ENCODE data around the gene TLR3. TPM values are rescaled to one million over a fixed set of nuclear protein-coding genes. Genes with fewer than 3 reads are reported as not detected.

Gene TLR3
- total RNA-seq, 1 experiment from 2014 or later: 9.7 TPM

DNA sequence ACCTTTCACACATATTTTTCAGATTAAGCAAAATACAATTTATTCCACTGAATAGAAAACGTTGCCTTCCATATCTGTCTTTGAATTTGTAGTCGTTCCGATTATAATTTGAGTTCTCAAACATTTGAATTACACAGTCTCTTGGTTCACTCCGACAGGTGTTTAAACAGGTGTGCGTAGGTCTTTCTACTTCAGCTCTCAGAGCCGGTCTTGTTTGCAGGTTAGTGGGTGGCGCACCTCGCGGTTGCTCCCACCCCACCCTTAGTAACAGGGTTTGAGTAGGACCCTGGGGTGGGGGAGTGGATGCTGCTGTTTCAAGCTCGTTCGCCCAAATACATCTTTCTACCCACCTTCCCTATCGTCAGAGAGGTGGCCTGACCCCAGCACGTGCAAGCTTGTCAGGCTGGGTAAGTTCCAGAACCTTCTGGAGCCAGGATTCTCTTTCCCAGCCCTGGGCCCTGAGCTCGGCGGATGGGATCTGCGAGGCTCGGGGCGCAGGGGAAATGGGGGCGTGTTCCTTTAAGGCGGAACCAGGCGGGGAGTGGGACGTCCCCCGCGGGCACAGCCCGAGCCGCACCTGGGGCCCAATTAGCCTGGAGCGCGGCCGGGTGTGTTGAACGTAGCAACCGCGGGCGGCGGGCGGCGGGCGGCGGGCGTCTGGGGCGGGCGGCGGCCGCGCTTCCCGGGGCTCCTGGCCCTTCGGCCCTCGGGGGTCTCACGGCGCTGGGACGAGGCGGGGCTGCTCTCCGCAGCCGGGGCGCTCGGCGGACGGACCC lies 35.3 kb downstream of the TLR3 start, which contains the start of gene FAM149A:
Gene FAM149A (plus strand): TSS at position 591 of the 776 bp plus-strand sequence.
- no peak within 1 kb of the TSS for H3K4me2 ChIP-seq (ENCODE audit: low read depth, low read length, poor library complexity, severe bottlenecking)
- no peak within 1 kb of the TSS for H2AFZ ChIP-seq (ENCODE audit: low read length)
- H3K27me3 ChIP-seq (ENCODE audit: low read length): no peaks in the 10 kb centered on the region
- H3K9me3 ChIP-seq (ENCODE audit: low read length): no peaks in the 10 kb centered on the region
- no peak within 1 kb of the TSS for H3K4me3 ChIP-seq (ENCODE audit: low read length)
- H3K9me2 ChIP-seq (replicated peaks; ENCODE audit: insufficient read depth, low read length): no peaks in the 10 kb centered on the region
- DNase-seq: no peak
- H3K4me1 ChIP-seq (ENCODE audit: low read length): no peaks in the 10 kb centered on the region
- H3K36me3 ChIP-seq (ENCODE audit: insufficient read depth, low read length): no peaks in the 10 kb centered on the region
- no peak within 1 kb of the TSS for H3K27ac ChIP-seq (ENCODE audit: low read length)
- H4K20me1 ChIP-seq (ENCODE audit: insufficient read depth, low read depth, low read length): no peaks in the 10 kb centered on the region
- no peaks in the 10 kb centered on the region for H3K79me2 ChIP-seq (ENCODE audit: low read length)
- no peak within 1 kb of the TSS for H3K9ac ChIP-seq (ENCODE audit: low read length)

- no peak overlapping the region for H3K9ac ChIP-seq (ENCODE audit: low read length)
- H3K79me2 ChIP-seq (ENCODE audit: low read length): no peaks in the 10 kb centered on the region
- no peak overlapping the region for H3K4me2 ChIP-seq (ENCODE audit: low read depth, low read length, poor library complexity, severe bottlenecking)
- H3K36me3 ChIP-seq (ENCODE audit: insufficient read depth, low read length): no peaks in the 10 kb centered on the region
- H4K20me1 ChIP-seq (ENCODE audit: insufficient read depth, low read depth, low read length): no peaks in the 10 kb centered on the region
- no peak for DNase-seq
- H3K27me3 ChIP-seq (ENCODE audit: low read length): no peaks in the 10 kb centered on the region
- no peak overlapping the region for H3K27ac ChIP-seq (ENCODE audit: low read length)
- no peaks in the 10 kb centered on the region for H3K9me2 ChIP-seq (replicated peaks; ENCODE audit: insufficient read depth, low read length)
- H2AFZ ChIP-seq (ENCODE audit: low read length): no peak overlapping the region
- no peak overlapping the region for H3K4me3 ChIP-seq (ENCODE audit: low read length)
- H3K4me1 ChIP-seq (ENCODE audit: low read length): no peaks in the 10 kb centered on the region
- no peaks in the 10 kb centered on the region for H3K9me3 ChIP-seq (ENCODE audit: low read length)
Measured at GRCh38 chr4:186104890-186105646, 36.1 kb downstream of the TLR3 start.

DNA sequence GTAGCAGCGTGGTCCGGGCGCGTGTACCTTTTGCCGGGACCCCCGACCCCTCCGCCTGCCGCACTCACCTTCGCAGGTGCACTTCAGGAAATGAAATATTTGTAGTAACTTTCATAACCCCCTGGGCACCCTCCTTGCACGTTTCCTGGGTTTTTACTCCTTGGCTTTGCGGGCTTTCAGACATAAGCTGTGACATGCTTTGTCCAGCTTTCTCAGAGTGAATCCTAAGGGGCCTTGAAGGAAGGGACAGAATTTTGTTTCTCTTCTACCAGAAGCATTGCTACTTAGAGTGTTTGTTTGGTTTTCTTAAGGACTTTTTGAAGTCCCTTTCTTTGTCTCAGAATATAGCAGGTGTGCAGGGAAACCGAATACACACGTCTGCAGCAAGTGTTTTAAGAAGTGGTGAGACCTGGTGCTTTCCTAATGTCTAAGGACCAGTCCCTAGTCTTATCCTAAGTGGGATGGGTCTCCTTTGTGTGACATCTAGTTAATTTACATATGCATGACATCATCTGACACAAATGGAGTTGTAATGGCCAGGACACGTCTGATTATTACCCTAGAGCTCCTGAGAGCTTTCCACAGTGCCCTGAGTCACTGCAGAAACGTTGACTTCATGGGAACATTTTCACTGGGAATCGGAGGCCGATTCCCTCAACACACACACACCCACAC lies 36.8 kb downstream of the TLR3 start:
- no peak overlapping the region for H3K4me2 ChIP-seq (ENCODE audit: low read depth, low read length, poor library complexity, severe bottlenecking)
- no peak overlapping the region for H3K4me3 ChIP-seq (ENCODE audit: low read length)
- no peak overlapping the region for H3K27ac ChIP-seq (ENCODE audit: low read length)
- no peak for DNase-seq
- H3K4me1 ChIP-seq (ENCODE audit: low read length): no peaks in the 10 kb centered on the region
- no peak overlapping the region for H2AFZ ChIP-seq (ENCODE audit: low read length)
- H3K79me2 ChIP-seq (ENCODE audit: low read length): no peaks in the 10 kb centered on the region
- H3K9me2 ChIP-seq (replicated peaks; ENCODE audit: insufficient read depth, low read length): no peaks in the 10 kb centered on the region
- no peaks in the 10 kb centered on the region for H3K9me3 ChIP-seq (ENCODE audit: low read length)
- H4K20me1 ChIP-seq (ENCODE audit: insufficient read depth, low read depth, low read length): no peaks in the 10 kb centered on the region
- no peak overlapping the region for H3K9ac ChIP-seq (ENCODE audit: low read length)
- H3K36me3 ChIP-seq (ENCODE audit: insufficient read depth, low read length): no peaks in the 10 kb centered on the region
- H3K27me3 ChIP-seq (ENCODE audit: low read length): no peaks in the 10 kb centered on the region

- Histone ChIP-seq H3K4me1 (ENCODE audit: low read length) (no peaks in the 10 kb centered on the region), H3K4me3 (ENCODE audit: low read length) (no peak overlapping the region), H4K20me1 (ENCODE audit: insufficient read depth, low read depth, low read length) (no peaks in the 10 kb centered on the region), H3K79me2 (ENCODE audit: low read length) (no peaks in the 10 kb centered on the region), H3K27me3 (ENCODE audit: low read length) (no peaks in the 10 kb centered on the region), H3K4me2 (ENCODE audit: low read depth, low read length, poor library complexity, severe bottlenecking) (no peak overlapping the region), H3K9ac (ENCODE audit: low read length) (no peak overlapping the region), H3K9me2 (replicated peaks; ENCODE audit: insufficient read depth, low read length) (no peaks in the 10 kb centered on the region), H3K9me3 (ENCODE audit: low read length) (no peaks in the 10 kb centered on the region), H2AFZ (ENCODE audit: low read length) (no peak overlapping the region), H3K36me3 (ENCODE audit: insufficient read depth, low read length) (no peaks in the 10 kb centered on the region), H3K27ac (ENCODE audit: low read length) (no peak overlapping the region)
- no peak for DNase-seq
Measured at GRCh38 chr4:186107947-186108346, 39.0 kb downstream of the TLR3 start.

DNA sequence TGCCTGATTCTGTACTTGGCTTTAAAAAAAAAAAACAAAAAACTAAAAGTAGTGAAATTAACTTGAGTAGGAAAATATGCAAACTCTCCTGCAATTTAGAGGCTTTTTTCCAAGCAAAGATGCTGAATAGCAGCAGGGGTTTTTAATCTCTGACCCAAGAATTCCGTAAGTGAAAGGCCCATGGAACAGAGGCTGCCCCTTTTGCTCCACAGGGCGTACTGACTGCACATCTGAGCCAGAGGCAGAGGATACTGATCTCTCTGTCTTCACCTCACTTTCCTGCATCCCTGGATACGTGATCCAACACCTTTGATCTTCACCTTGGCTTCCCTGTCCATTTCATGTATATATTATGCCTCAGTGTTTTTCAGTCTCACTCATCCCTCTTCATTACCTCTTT lies 39.4 kb downstream of the TLR3 start:
- H3K36me3 ChIP-seq (ENCODE audit: insufficient read depth, low read length): no peaks in the 10 kb centered on the region

GRCh38 chr4:186109245-186109644 lies 40.3 kb downstream of the TLR3 start:
- Histone ChIP-seq H3K27ac (ENCODE audit: low read length) (no peak overlapping the region), H3K36me3 (ENCODE audit: insufficient read depth, low read length) (no peaks in the 10 kb centered on the region), H3K4me1 (ENCODE audit: low read length) (no peaks in the 10 kb centered on the region), H3K4me3 (ENCODE audit: low read length) (no peak overlapping the region), H2AFZ (ENCODE audit: low read length) (no peak overlapping the region), H3K4me2 (ENCODE audit: low read depth, low read length, poor library complexity, severe bottlenecking) (no peak overlapping the region), H3K9me2 (replicated peaks; ENCODE audit: insufficient read depth, low read length) (no peaks in the 10 kb centered on the region), H4K20me1 (ENCODE audit: insufficient read depth, low read depth, low read length) (no peaks in the 10 kb centered on the region), H3K9ac (ENCODE audit: low read length) (no peak overlapping the region), H3K79me2 (ENCODE audit: low read length) (no peaks in the 10 kb centered on the region), H3K27me3 (ENCODE audit: low read length) (no peaks in the 10 kb centered on the region), H3K9me3 (ENCODE audit: low read length) (no peaks in the 10 kb centered on the region)
- DNase-seq: no peak

More for the DNA sequence above, 39.4 kb downstream of the TLR3 start:
- no peaks in the 10 kb centered on the region for H3K9me2 ChIP-seq (replicated peaks; ENCODE audit: insufficient read depth, low read length)
- no peaks in the 10 kb centered on the region for H3K27me3 ChIP-seq (ENCODE audit: low read length)
- H3K9me3 ChIP-seq (ENCODE audit: low read length): no peaks in the 10 kb centered on the region
- H3K4me2 ChIP-seq (ENCODE audit: low read depth, low read length, poor library complexity, severe bottlenecking): no peak overlapping the region
- H3K9ac ChIP-seq (ENCODE audit: low read length): no peak overlapping the region
- no peak overlapping the region for H3K4me3 ChIP-seq (ENCODE audit: low read length)
- H2AFZ ChIP-seq (ENCODE audit: low read length): no peak overlapping the region
- no peaks in the 10 kb centered on the region for H3K79me2 ChIP-seq (ENCODE audit: low read length)
- H4K20me1 ChIP-seq (ENCODE audit: insufficient read depth, low read depth, low read length): no peaks in the 10 kb centered on the region
- DNase-seq: no peak
- no peak overlapping the region for H3K27ac ChIP-seq (ENCODE audit: low read length)
- no peaks in the 10 kb centered on the region for H3K4me1 ChIP-seq (ENCODE audit: low read length)

DNA sequence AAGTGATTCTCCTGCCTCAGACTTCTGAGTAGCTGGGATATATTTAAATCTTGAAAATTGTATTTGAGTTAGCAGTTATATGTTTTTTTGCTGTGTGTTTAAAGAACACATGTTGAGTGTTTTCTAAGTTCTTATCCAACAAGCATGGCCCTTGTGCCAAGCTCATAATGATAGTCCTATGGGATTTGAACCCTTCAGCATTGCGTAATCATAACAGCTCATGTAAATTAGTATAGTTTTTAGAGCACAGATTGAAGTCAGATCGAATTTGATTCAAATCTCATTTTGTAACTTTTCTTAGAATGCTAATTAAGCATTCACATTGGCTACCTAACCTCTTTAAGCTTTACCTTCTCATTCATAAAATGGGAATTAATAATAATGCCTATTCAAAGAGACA lies 47.7 kb downstream of the TLR3 start:
- no peak overlapping the region for H3K4me3 ChIP-seq (ENCODE audit: low read length)
- H3K79me2 ChIP-seq (ENCODE audit: low read length): no peaks in the 10 kb centered on the region
- no peaks in the 10 kb centered on the region for H3K9me3 ChIP-seq (ENCODE audit: low read length)
- H3K9me2 ChIP-seq (replicated peaks; ENCODE audit: insufficient read depth, low read length): no peaks in the 10 kb centered on the region
- H3K36me3 ChIP-seq (ENCODE audit: insufficient read depth, low read length): no peaks in the 10 kb centered on the region
- H2AFZ ChIP-seq (ENCODE audit: low read length): no peak overlapping the region
- H4K20me1 ChIP-seq (ENCODE audit: insufficient read depth, low read depth, low read length): no peaks in the 10 kb centered on the region
- H3K9ac ChIP-seq (ENCODE audit: low read length): no peak overlapping the region
- no peak for DNase-seq
- H3K4me2 ChIP-seq (ENCODE audit: low read depth, low read length, poor library complexity, severe bottlenecking): no peak overlapping the region
- H3K27ac ChIP-seq (ENCODE audit: low read length): no peak overlapping the region
- H3K27me3 ChIP-seq (ENCODE audit: low read length): no peaks in the 10 kb centered on the region
- no peaks in the 10 kb centered on the region for H3K4me1 ChIP-seq (ENCODE audit: low read length)

DNA sequence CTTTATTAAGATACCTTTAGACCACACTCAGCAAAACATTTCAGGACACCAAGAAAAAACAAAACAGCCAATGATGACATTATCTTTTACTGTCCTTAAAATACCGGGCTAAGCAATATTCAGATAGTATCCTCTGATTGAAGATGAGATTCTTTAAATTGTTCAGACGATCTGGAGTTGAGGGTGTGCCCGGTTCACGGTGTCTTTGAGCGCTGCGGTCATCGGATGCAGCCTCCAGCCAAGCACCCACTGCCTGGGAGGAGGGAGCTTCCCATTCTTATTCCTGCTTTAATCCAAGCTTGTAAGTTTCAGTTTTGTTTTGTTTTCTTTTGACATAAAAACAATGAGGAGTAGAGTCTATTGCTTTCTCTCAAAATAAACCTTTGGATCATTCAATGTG lies 49.6 kb downstream of the TLR3 start:
- Histone ChIP-seq H3K9me2 (replicated peaks; ENCODE audit: insufficient read depth, low read length) (no peaks in the 10 kb centered on the region), H2AFZ (ENCODE audit: low read length) (no peak overlapping the region), H3K9me3 (ENCODE audit: low read length) (no peaks in the 10 kb centered on the region), H3K79me2 (ENCODE audit: low read length) (no peaks in the 10 kb centered on the region), H3K4me2 (ENCODE audit: low read depth, low read length, poor library complexity, severe bottlenecking) (no peak overlapping the region), H3K27ac (ENCODE audit: low read length) (no peak overlapping the region), H3K36me3 (ENCODE audit: insufficient read depth, low read length) (no peaks in the 10 kb centered on the region), H3K9ac (ENCODE audit: low read length) (no peak overlapping the region), H3K27me3 (ENCODE audit: low read length) (no peaks in the 10 kb centered on the region), H3K4me1 (ENCODE audit: low read length) (no peaks in the 10 kb centered on the region), H4K20me1 (ENCODE audit: insufficient read depth, low read depth, low read length) (no peaks in the 10 kb centered on the region), H3K4me3 (ENCODE audit: low read length) (no peak overlapping the region)
- no peak for DNase-seq
